GM23338 (cell line): ENCODE data around the gene TRIM44. TPM values are rescaled to one million over a fixed set of nuclear protein-coding genes. Genes with fewer than 3 reads are reported as not detected.
"Not testable (repeated sequence)": the region's sequence is repeated elsewhere in the genome, so short reads cannot be mapped to it uniquely, and the experiment has no call there.

Source experiments
- ATAC-seq: fragments of 200-7000 bp; cut with Tn5 transposase; 3 replicates; pipeline ENCODE4 v1.9.1; 2020
- DNase-seq: peaks from one replicate; pipeline ENCODE4 v3.0.0-alpha.2; 2015; ENCODE audit warnings: low spot score
- H2AFZ ChIP-seq: fragments of 200-600 bp; sonication (generic); 2 replicates; pipeline ENCODE4 v1.8.0; 2016; ENCODE audit warnings: antibody characterized with exemption, mild to moderate bottlenecking, moderate library complexity
- H3F3A ChIP-seq: fragments of 200-600 bp; sonication (generic); replicated peaks from 2 replicates; pipeline ENCODE4 v1.8.0; 2017; ENCODE audit warnings: antibody characterized with exemption, mixed run types, low read depth
- H3K27ac ChIP-seq: fragments of 200-600 bp; sonication (generic); 2 replicates; pipeline ENCODE4 v1.6.1; 2016; ENCODE audit warnings: low read depth
- H3K27me3 ChIP-seq: fragments of 200-600 bp; sonication (generic); 2 replicates; pipeline ENCODE4 v1.8.0; 2016; ENCODE audit warnings: mild to moderate bottlenecking, mixed run types, moderate library complexity; ENCODE audit not compliant: insufficient read depth
- H3K36me3 ChIP-seq: fragments of 200-600 bp; sonication (generic); 2 replicates; pipeline ENCODE4 v1.8.0; 2016; ENCODE audit warnings: mild to moderate bottlenecking; ENCODE audit not compliant: insufficient read depth
- H3K4me1 ChIP-seq: fragments of 200-600 bp; sonication (generic); 2 replicates; pipeline ENCODE4 v1.8.0; 2016; ENCODE audit warnings: mild to moderate bottlenecking, moderate library complexity; ENCODE audit not compliant: insufficient read depth
- H3K4me2 ChIP-seq: fragments of 200-600 bp; sonication (generic); 2 replicates; pipeline ENCODE4 v1.7.1; 2017; ENCODE audit warnings: mixed run types
- H3K4me3 ChIP-seq: fragments of 200-600 bp; sonication (generic); 2 replicates; pipeline ENCODE4 v1.6.1; 2016; ENCODE audit warnings: mixed run types
- H3K79me2 ChIP-seq: fragments of 200-600 bp; sonication (generic); replicated peaks from 2 replicates; pipeline ENCODE4 v1.8.0; 2017; ENCODE audit warnings: mild to moderate bottlenecking; ENCODE audit not compliant: insufficient read depth
- H3K9me2 ChIP-seq: fragments of 200-600 bp; sonication (generic); 2 replicates; pipeline ENCODE4 v1.8.0; 2017; ENCODE audit not compliant: insufficient read depth
- H4K20me1 ChIP-seq: fragments of 200-600 bp; sonication (generic); replicated peaks from 2 replicates; pipeline ENCODE4 v1.8.0; 2017; ENCODE audit warnings: mild to moderate bottlenecking; ENCODE audit not compliant: insufficient read depth
- H3K27ac Mint-ChIP-seq: 2 replicates; pipeline ENCODE4 v1.8.0; 2020; ENCODE audit warnings: inconsistent platforms, mild to moderate bottlenecking, moderate library complexity, mixed read lengths
- H3K27me3 Mint-ChIP-seq: 3 replicates; pipeline ENCODE4 v1.8.0; 2022; ENCODE audit warnings: low read depth, mild to moderate bottlenecking, moderate library complexity, mixed read lengths, inconsistent platforms; ENCODE audit not compliant: insufficient read depth, poor library complexity
- H3K36me3 Mint-ChIP-seq: 3 replicates; pipeline ENCODE4 v1.8.0; 2021; ENCODE audit warnings: low read depth, mild to moderate bottlenecking, inconsistent platforms, moderate library complexity, mixed read lengths
- H3K4me1 Mint-ChIP-seq: 3 replicates; pipeline ENCODE4 v1.8.0; 2020; ENCODE audit warnings: mild to moderate bottlenecking, inconsistent platforms, mixed read lengths
- H3K4me3 Mint-ChIP-seq: 3 replicates; pipeline ENCODE4 v1.8.0; 2021; ENCODE audit warnings: moderate library complexity, mild to moderate bottlenecking, inconsistent platforms, mixed read lengths
- H3K9me3 Mint-ChIP-seq: 3 replicates; pipeline ENCODE4 v1.8.0; 2020; ENCODE audit warnings: moderate library complexity, mild to moderate bottlenecking, inconsistent platforms, mixed read lengths
- ETS1 ChIP-seq: IDR thresholded peaks from 2 replicates; pipeline ENCODE4 v1.6.1; 2016; ENCODE audit warnings: antibody characterized with exemption
- EZH2 ChIP-seq: fragments of 200-600 bp; sonication (generic); IDR thresholded peaks from one replicate; pipeline ENCODE4 v1.8.0; 2017; ENCODE audit warnings: antibody characterized with exemption, mild to moderate bottlenecking, low read depth; ENCODE audit not compliant: unreplicated experiment
- JUNB ChIP-seq: IDR thresholded peaks from one replicate; pipeline ENCODE4 v1.6.1; 2016; ENCODE audit warnings: antibody characterized with exemption; ENCODE audit not compliant: unreplicated experiment
- POLR2AphosphoS5 ChIP-seq: IDR thresholded peaks from 2 replicates; pipeline ENCODE4 v1.6.1; 2016; ENCODE audit warnings: antibody characterized with exemption, low read depth
- REST ChIP-seq: IDR thresholded peaks from one replicate; pipeline ENCODE4 v1.6.1; 2018; ENCODE audit warnings: antibody characterized with exemption; ENCODE audit not compliant: unreplicated experiment
- ZNF331 ChIP-seq: fragments of 250-450 bp; sonication (Bioruptor Pico); IDR thresholded peaks from 2 replicates; pipeline ENCODE4 v1.5.0; 2020; ENCODE audit warnings: low read depth, mild to moderate bottlenecking, moderate library complexity
- polyA plus RNA-seq: library from polyadenylated mRNA; unstranded; fragments of >200 nt; fragmentation: Nextera tagmentation; extraction: Ambion mirVana; gene quantifications from 2 replicates; pipeline ENCODE4 v1.2.1, GENCODE V29; 2016
- total RNA-seq: library from RNA; depleted of rRNA; stranded (reverse); fragments of >200 nt; shearing (Covaris generic); gene quantifications from 2 replicates; pipeline ENCODE4 v1.2.3, GENCODE V29; 2014
- TF ChIP-seq, protein P1 (sequence below): fragments of 250-450 bp; sonication (Bioruptor Pico); IDR thresholded peaks from 2 replicates; pipeline ENCODE4 v1.5.0; 2020; ENCODE audit warnings: mild to moderate bottlenecking, moderate library complexity

The TRIM44 gene
- total and polyA plus RNA-seq, 2 experiments from 2014 or later = 10.3 to 10.4 TPM

- no peak for TF ChIP-seq REST
- no peak for TF ChIP-seq ETS1
- TF ChIP-seq POLR2AphosphoS5 = no peak
- no peak for TF ChIP-seq ZNF331 (CRISPR knock-in tag)
- TF ChIP-seq JUNB = no peak
These were observed 104.1 kb downstream of the TRIM44 start (continued) for GRCh38 chr11:35766651-35767050.

- H3K4me3 ChIP-seq, DNase-seq, H3K4me2 ChIP-seq, H2AFZ ChIP-seq, ATAC-seq, H3K27me3 ChIP-seq, H3K4me1 ChIP-seq, H3K27ac Mint-ChIP-seq, H3K36me3 ChIP-seq, H3K9me2 ChIP-seq, H3F3A ChIP-seq, H3K27ac ChIP-seq, H3K27me3 Mint-ChIP-seq, H3K4me1 Mint-ChIP-seq, H4K20me1 ChIP-seq, H3K4me3 Mint-ChIP-seq: not testable (repeated sequence)
- H3K79me2 ChIP-seq = peaks cover 26% of the 10 kb centered on the region
- peaks cover 27% of the 10 kb centered on the region for H3K36me3 Mint-ChIP-seq
- peaks cover 38% of the 10 kb centered on the region for H3K9me3 Mint-ChIP-seq
These were observed 107.8 kb downstream of the TRIM44 start for GRCh38 chr11:35770425-35770824.

DNA sequence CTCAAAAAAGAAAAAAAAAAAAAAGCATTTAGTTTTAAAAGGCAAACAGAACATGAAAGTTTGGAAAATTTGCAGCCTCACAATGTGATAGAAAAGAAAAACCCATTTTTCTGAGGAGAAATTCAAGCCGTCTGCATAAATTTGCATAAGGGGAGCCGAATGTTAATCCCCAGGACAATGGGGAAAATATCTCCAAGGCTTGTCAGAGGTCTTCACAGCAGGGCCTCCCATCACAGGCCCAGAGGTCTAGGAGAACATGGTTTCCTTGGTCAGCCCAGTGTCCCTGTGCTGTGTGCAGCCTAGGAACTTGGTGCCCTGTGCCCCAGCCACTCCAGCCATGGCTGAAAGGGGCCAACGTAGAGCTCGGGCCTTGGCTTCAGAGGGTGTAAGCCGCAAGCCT, 109.1 kb downstream of the TRIM44 start:
- Histone ChIP-seq H3K27ac (no peak overlapping the region), H4K20me1 (no peaks in the 10 kb centered on the region; the same call in 1 of the 2 replicates), H3K4me3 (no peak overlapping the region), H3K36me3 (0 out of 2 replicates have a peak, but pooled peaks cover 5% of the 10 kb centered on the region), H3K79me2 (peaks cover 35% of the 10 kb centered on the region), H3K4me2 (no peak overlapping the region), H3K9me2 (peaks cover 9% of the 10 kb centered on the region; the same call in 1 of the 2 replicates), H3F3A (no peaks in the 10 kb centered on the region), H2AFZ (no peak overlapping the region), H3K27me3 (no peaks in the 10 kb centered on the region), H3K4me1 (peaks cover 7% of the 10 kb centered on the region; the same call in 1 of the 2 replicates)
- ATAC-seq = no peak
- Mint-ChIP-seq H3K4me1 (peaks cover 4% of the 10 kb centered on the region; the same call in 2 of the 3 replicates), H3K4me3 (no peak overlapping the region), H3K9me3 (peaks cover 38% of the 10 kb centered on the region), H3K27ac (no peak overlapping the region), H3K27me3 (no peaks in the 10 kb centered on the region), H3K36me3 (peaks cover 27% of the 10 kb centered on the region)
- TF ChIP-seq, protein P1, sequence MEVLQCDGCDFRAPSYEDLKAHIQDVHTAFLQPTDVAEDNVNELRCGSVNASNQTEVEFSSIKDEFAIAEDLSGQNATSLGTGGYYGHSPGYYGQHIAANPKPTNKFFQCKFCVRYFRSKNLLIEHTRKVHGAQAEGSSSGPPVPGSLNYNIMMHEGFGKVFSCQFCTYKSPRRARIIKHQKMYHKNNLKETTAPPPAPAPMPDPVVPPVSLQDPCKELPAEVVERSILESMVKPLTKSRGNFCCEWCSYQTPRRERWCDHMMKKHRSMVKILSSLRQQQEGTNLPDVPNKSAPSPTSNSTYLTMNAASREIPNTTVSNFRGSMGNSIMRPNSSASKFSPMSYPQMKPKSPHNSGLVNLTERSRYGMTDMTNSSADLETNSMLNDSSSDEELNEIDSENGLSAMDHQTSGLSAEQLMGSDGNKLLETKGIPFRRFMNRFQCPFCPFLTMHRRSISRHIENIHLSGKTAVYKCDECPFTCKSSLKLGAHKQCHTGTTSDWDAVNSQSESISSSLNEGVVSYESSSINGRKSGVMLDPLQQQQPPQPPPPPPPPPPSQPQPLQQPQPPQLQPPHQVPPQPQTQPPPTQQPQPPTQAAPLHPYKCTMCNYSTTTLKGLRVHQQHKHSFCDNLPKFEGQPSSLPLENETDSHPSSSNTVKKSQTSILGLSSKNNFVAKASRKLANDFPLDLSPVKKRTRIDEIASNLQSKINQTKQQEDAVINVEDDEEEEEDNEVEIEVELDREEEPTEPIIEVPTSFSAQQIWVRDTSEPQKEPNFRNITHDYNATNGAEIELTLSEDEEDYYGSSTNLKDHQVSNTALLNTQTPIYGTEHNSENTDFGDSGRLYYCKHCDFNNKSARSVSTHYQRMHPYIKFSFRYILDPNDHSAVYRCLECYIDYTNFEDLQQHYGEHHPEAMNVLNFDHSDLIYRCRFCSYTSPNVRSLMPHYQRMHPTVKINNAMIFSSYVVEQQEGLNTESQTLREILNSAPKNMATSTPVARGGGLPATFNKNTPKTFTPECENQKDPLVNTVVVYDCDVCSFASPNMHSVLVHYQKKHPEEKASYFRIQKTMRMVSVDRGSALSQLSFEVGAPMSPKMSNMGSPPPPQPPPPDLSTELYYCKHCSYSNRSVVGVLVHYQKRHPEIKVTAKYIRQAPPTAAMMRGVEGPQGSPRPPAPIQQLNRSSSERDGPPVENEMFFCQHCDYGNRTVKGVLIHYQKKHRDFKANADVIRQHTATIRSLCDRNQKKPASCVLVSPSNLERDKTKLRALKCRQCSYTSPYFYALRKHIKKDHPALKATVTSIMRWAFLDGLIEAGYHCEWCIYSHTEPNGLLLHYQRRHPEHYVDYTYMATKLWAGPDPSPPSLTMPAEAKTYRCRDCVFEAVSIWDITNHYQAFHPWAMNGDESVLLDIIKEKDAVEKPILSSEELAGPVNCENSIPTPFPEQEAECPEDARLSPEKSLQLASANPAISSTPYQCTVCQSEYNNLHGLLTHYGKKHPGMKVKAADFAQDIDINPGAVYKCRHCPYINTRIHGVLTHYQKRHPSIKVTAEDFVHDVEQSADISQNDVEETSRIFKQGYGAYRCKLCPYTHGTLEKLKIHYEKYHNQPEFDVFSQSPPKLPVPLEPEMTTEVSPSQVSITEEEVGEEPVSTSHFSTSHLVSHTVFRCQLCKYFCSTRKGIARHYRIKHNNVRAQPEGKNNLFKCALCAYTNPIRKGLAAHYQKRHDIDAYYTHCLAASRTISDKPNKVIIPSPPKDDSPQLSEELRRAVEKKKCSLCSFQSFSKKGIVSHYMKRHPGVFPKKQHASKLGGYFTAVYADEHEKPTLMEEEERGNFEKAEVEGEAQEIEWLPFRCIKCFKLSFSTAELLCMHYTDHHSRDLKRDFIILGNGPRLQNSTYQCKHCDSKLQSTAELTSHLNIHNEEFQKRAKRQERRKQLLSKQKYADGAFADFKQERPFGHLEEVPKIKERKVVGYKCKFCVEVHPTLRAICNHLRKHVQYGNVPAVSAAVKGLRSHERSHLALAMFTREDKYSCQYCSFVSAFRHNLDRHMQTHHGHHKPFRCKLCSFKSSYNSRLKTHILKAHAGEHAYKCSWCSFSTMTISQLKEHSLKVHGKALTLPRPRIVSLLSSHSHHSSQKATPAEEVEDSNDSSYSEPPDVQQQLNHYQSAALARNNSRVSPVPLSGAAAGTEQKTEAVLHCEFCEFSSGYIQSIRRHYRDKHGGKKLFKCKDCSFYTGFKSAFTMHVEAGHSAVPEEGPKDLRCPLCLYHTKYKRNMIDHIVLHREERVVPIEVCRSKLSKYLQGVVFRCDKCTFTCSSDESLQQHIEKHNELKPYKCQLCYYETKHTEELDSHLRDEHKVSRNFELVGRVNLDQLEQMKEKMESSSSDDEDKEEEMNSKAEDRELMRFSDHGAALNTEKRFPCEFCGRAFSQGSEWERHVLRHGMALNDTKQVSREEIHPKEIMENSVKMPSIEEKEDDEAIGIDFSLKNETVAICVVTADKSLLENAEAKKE = peak; percentile 91
- no peak for TF ChIP-seq EZH2
- DNase-seq = peak; percentile 10
